ENCODE measurements around the gene XPO5. TPM values are rescaled to one million over a fixed set of nuclear protein-coding genes. Genes with fewer than 3 reads are reported as not detected.

XPO5 gene
- total and polyA plus RNA-seq, 2 experiments from 2014 or later: 28.5 to 95.2 TPM

- DNase-seq (ENCODE audit: low spot score): no peak
- TF ChIP-seq, protein P1, sequence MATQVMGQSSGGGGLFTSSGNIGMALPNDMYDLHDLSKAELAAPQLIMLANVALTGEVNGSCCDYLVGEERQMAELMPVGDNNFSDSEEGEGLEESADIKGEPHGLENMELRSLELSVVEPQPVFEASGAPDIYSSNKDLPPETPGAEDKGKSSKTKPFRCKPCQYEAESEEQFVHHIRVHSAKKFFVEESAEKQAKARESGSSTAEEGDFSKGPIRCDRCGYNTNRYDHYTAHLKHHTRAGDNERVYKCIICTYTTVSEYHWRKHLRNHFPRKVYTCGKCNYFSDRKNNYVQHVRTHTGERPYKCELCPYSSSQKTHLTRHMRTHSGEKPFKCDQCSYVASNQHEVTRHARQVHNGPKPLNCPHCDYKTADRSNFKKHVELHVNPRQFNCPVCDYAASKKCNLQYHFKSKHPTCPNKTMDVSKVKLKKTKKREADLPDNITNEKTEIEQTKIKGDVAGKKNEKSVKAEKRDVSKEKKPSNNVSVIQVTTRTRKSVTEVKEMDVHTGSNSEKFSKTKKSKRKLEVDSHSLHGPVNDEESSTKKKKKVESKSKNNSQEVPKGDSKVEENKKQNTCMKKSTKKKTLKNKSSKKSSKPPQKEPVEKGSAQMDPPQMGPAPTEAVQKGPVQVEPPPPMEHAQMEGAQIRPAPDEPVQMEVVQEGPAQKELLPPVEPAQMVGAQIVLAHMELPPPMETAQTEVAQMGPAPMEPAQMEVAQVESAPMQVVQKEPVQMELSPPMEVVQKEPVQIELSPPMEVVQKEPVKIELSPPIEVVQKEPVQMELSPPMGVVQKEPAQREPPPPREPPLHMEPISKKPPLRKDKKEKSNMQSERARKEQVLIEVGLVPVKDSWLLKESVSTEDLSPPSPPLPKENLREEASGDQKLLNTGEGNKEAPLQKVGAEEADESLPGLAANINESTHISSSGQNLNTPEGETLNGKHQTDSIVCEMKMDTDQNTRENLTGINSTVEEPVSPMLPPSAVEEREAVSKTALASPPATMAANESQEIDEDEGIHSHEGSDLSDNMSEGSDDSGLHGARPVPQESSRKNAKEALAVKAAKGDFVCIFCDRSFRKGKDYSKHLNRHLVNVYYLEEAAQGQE (IDR thresholded peaks at IDR 0.05; ENCODE audit: unreplicated experiment): no peak
- TF ChIP-seq ZNF114 (CRISPR knock-in tag; IDR thresholded peaks at IDR 0.05) (no peak), EZH2 (IDR thresholded peaks at IDR 0.05; ENCODE audit: low read depth, unreplicated experiment) (no peak), CTCF (conservative IDR thresholded peaks at IDR 0.05; ENCODE audit: low read depth in 2 of 2) (no peak), NANOG (IDR thresholded peaks at IDR 0.05; ENCODE audit: borderline replicate concordance) (no peak), POLR2AphosphoS5 (IDR thresholded peaks at IDR 0.05; ENCODE audit: low read depth) (no peak), EZH2phosphoT487 (IDR thresholded peaks at IDR 0.05; ENCODE audit: unreplicated experiment) (no peak)
- peaks cover 24% of the 10 kb centered on the region for H3K36me3 ChIP-seq (ENCODE audit: insufficient read depth)
- H3K4me1 Mint-ChIP-seq: peaks cover 39% of the 10 kb centered on the region
- peaks cover 37% of the 10 kb centered on the region for H3K27me3 Mint-ChIP-seq (ENCODE audit: insufficient read depth, low read depth, poor library complexity)
- 0 out of 2 replicates have a peak overlapping the region, but pooled peaks have one; percentile 62 for H3K27ac Mint-ChIP-seq
- peaks cover 16% of the 10 kb centered on the region for H3K79me2 ChIP-seq (replicated peaks; ENCODE audit: insufficient read depth)
- peak overlapping the region; percentile 79 for H3K4me3 Mint-ChIP-seq
- H3K27me3 ChIP-seq (ENCODE audit: insufficient read depth): peaks cover 26% of the 10 kb centered on the region
- peak overlapping the region; percentile 81 for H3K4me3 ChIP-seq
- H3K4me1 ChIP-seq (ENCODE audit: insufficient read depth): peaks cover 14% of the 10 kb centered on the region
- H3K27ac ChIP-seq (ENCODE audit: low read depth): peak overlapping the region; percentile 55; the same call in 1 of the 2 replicates
- H3F3A ChIP-seq (replicated peaks; ENCODE audit: low read depth): peaks cover 22% of the 10 kb centered on the region
- no peaks in the 10 kb centered on the region for H3K9me2 ChIP-seq (ENCODE audit: insufficient read depth)
- peaks cover 3% of the 10 kb centered on the region for H4K20me1 ChIP-seq (replicated peaks; ENCODE audit: insufficient read depth)
- ATAC-seq: peak; percentile 19
- H3K9me3 Mint-ChIP-seq: peaks cover 3% of the 10 kb centered on the region; the same call in 2 of the 3 replicates
- H3K4me2 ChIP-seq: peak overlapping the region; percentile 95
- peaks cover 40% of the 10 kb centered on the region for H3K36me3 Mint-ChIP-seq (ENCODE audit: low read depth)
- H2AFZ ChIP-seq: no peak overlapping the region
Measured at GRCh38 chr6:43510827-43511163, 65.0 kb downstream of the XPO5 start.

- H3K4me1 Mint-ChIP-seq: peaks cover 36% of the 10 kb centered on the region
- 0 out of 2 replicates have a peak within 1 kb of the TSS, but pooled peaks have one; percentile 62 for H3K27ac Mint-ChIP-seq
- H3K36me3 Mint-ChIP-seq (ENCODE audit: low read depth): peaks cover 40% of the 10 kb centered on the region
- Histone ChIP-seq H4K20me1 (replicated peaks; ENCODE audit: insufficient read depth) (peaks cover 3% of the 10 kb centered on the region), H3K27ac (ENCODE audit: low read depth) (peak within 1 kb of the TSS; percentile 55; the same call in 1 of the 2 replicates), H3K4me2 (peak within 1 kb of the TSS; percentile 95), H3K27me3 (ENCODE audit: insufficient read depth) (peaks cover 26% of the 10 kb centered on the region), H3K4me1 (ENCODE audit: insufficient read depth) (peaks cover 12% of the 10 kb centered on the region; the same call in 1 of the 2 replicates), H3K4me3 (peak within 1 kb of the TSS; percentile 81), H3K79me2 (replicated peaks; ENCODE audit: insufficient read depth) (peaks cover 10% of the 10 kb centered on the region), H2AFZ (peak within 1 kb of the TSS; percentile 76), H3K9me2 (ENCODE audit: insufficient read depth) (no peaks in the 10 kb centered on the region), H3K36me3 (ENCODE audit: insufficient read depth) (peaks cover 22% of the 10 kb centered on the region), H3F3A (replicated peaks; ENCODE audit: low read depth) (peaks cover 22% of the 10 kb centered on the region)
- H3K9me3 Mint-ChIP-seq: peaks cover 3% of the 10 kb centered on the region; the same call in 2 of the 3 replicates
- TF ChIP-seq STAT1 (IDR thresholded peaks at IDR 0.05; ENCODE audit: unreplicated experiment) (no peak), NANOG (IDR thresholded peaks at IDR 0.05; ENCODE audit: borderline replicate concordance) (no peak), EZH2 (IDR thresholded peaks at IDR 0.05; ENCODE audit: low read depth, unreplicated experiment) (no peak), CREB1 (CRISPR knock-in tag; IDR thresholded peaks at IDR 0.05; ENCODE audit: low read depth) (peak; percentile 88), JUNB (IDR thresholded peaks at IDR 0.05; ENCODE audit: unreplicated experiment) (no peak), ETS1 (IDR thresholded peaks at IDR 0.05) (no peak)
- TF ChIP-seq, protein P1 (IDR thresholded peaks at IDR 0.05; ENCODE audit: unreplicated experiment): no peak
- peaks cover 39% of the 10 kb centered on the region for H3K27me3 Mint-ChIP-seq (ENCODE audit: insufficient read depth, low read depth, poor library complexity)
- DNase-seq (ENCODE audit: low spot score) (peak; percentile 82), ATAC-seq (peak; percentile 67)
- peak within 1 kb of the TSS; percentile 79 for H3K4me3 Mint-ChIP-seq
Measured at GRCh38 chr6:43509984-43510826, 65.6 kb downstream of the XPO5 start, which contains the start of gene LRRC73. LRRC73 (minus strand) TSS chr6:43510346; CDS start chr6:43509785, 561 bp downstream.
